Coronary artery (tissue), 2 donors: ENCODE measurements around the gene TPBGL.
A peak's percentile ranks its signal among the peaks of the same experiment; 100 is the strongest.

Experiments used
- DNase-seq: peaks from one replicate; pipeline ENCODE4 v3.0.0-alpha.2; 2017; ENCODE audit warnings: low spot score
- H3K27ac ChIP-seq, 2 donors: fragments of 200-600 bp; sonication (generic); one replicate each; pipeline ENCODE4 v1.5.1; 2016 to 2019
- H3K4me3 ChIP-seq: fragments of 200-600 bp; sonication (generic); 2 replicates; pipeline ENCODE4 v1.5.1; 2016; ENCODE audit warnings: mild to moderate bottlenecking, moderate library complexity
- CTCF ChIP-seq: fragments of 200-600 bp; sonication (generic); IDR thresholded peaks from one replicate; pipeline ENCODE4 v1.5.1; 2019; ENCODE audit warnings: antibody characterized with exemption

TPBGL gene

GRCh38 chr11:75264356-75264755 lies 23.8 kb downstream of the TPBGL start:
- H3K27ac ChIP-seq: no peak overlapping the region

GRCh38 chr11:75264971-75265370 lies 24.4 kb downstream of the TPBGL start:
- no peak overlapping the region for H3K4me3 ChIP-seq
- TF ChIP-seq CTCF: no peak
- no peak overlapping the region for H3K27ac ChIP-seq
- peak; percentile 67 for DNase-seq

More at GRCh38 chr11:75264356-75264755, 23.8 kb downstream of the TPBGL start:
- no peak for TF ChIP-seq CTCF
- DNase-seq: peak; percentile 35
- H3K4me3 ChIP-seq: no peak overlapping the region

- no peak for TF ChIP-seq CTCF
- H3K27ac ChIP-seq: peak overlapping the region in 1 of 2 donors; percentile 31
- DNase-seq: peak; percentile 71
- no peak overlapping the region for H3K4me3 ChIP-seq
Measured at GRCh38 chr11:75265851-75266531, 25.4 kb downstream of the TPBGL start.

GRCh38 chr11:75267171-75267970 lies 26.8 kb downstream of the TPBGL start:
- DNase-seq: peak; percentile 72

GRCh38 chr11:75268626-75269366 lies 28.2 kb downstream of the TPBGL start:
- H3K27ac ChIP-seq: no peak overlapping the region
- peak; percentile 54 for DNase-seq
- no peak overlapping the region for H3K4me3 ChIP-seq
- TF ChIP-seq CTCF: no peak

More at GRCh38 chr11:75267171-75267970, 26.8 kb downstream of the TPBGL start:
- no peak for TF ChIP-seq CTCF
- no peak overlapping the region for H3K4me3 ChIP-seq
- no peak overlapping the region for H3K27ac ChIP-seq

GRCh38 chr11:75269367-75269660 lies 28.7 kb downstream of the TPBGL start:
- TF ChIP-seq CTCF: no peak
- H3K4me3 ChIP-seq: no peak overlapping the region
- no peak overlapping the region for H3K27ac ChIP-seq
- DNase-seq: peak; percentile 50
